Measurements from ENCODE around the gene AMBRA1. TPM values are rescaled to one million over a fixed set of nuclear protein-coding genes. Genes with fewer than 3 reads are reported as not detected.

The AMBRA1 gene
- total and polyA plus RNA-seq, 12 donors = 5.2 to 23.3 (median 16.0) TPM

- TF ChIP-seq CTCF (IDR thresholded peaks at IDR 0.05) = no peak
- Histone ChIP-seq H3K4me3 (no peak overlapping the region), H3K4me1 (peaks cover 0 to 9% (median 0%) of the 10 kb centered on the region in 9 donors), H3K27ac (no peak overlapping the region), H3K36me3 (peaks cover 0 to 88% (median 24%) of the 10 kb centered on the region in 9 donors), H3K27me3 (no peaks in the 10 kb centered on the region), H3K9me3 (no peaks in the 10 kb centered on the region)
- ATAC-seq = no peak
- 96 to 97% methylated on average over 6 of the region's 6 CpGs for WGBS, 2 donors
- intact Hi-C loops (cut with DNase I) = loop anchor here in 1 of 10 donors (1.0 kb wide), 1 partner anchor 40 kb away; no protein-coding TSS in a partner anchor
- no peak for DNase-seq
Measured at GRCh38 chr11:46640036-46640788, 46.4 kb upstream of the AMBRA1 start.

- DNase-seq (no peak), ATAC-seq (no peak)
- WGBS, 2 donors = 94 to 98% methylated on average over 7 of the region's 7 CpGs
- H3K4me3 ChIP-seq = no peak overlapping the region
- H3K27ac ChIP-seq = no peak overlapping the region
- peaks cover 0 to 9% (median 0%) of the 10 kb centered on the region in 9 donors for H3K4me1 ChIP-seq
- no peaks in the 10 kb centered on the region for H3K9me3 ChIP-seq
- H3K27me3 ChIP-seq = no peaks in the 10 kb centered on the region
- intact Hi-C loops (cut with DNase I) = loop anchor here in 1 of 10 donors (5.0 kb wide), 1 partner anchor 1023 kb away; no protein-coding TSS in a partner anchor
- no peak for TF ChIP-seq CTCF (IDR thresholded peaks at IDR 0.05)
- H3K36me3 ChIP-seq = peaks cover 0 to 81% (median 20%) of the 10 kb centered on the region in 9 donors
Measured at GRCh38 chr11:46639197-46639839, 45.5 kb upstream of the AMBRA1 start.

- Histone ChIP-seq H3K4me3 (no peak overlapping the region), H3K36me3 (peaks cover 0 to 86% (median 20%) of the 10 kb centered on the region in 9 donors), H3K27ac (no peak overlapping the region), H3K9me3 (no peaks in the 10 kb centered on the region), H3K4me1 (peaks cover 0 to 9% (median 0%) of the 10 kb centered on the region in 9 donors), H3K27me3 (no peaks in the 10 kb centered on the region)
- 95 to 96% methylated on average over 5 of the region's 5 CpGs for WGBS, 2 donors
- ATAC-seq = no peak
- no peak for TF ChIP-seq CTCF (IDR thresholded peaks at IDR 0.05)
- DNase-seq = no peak
- intact Hi-C loops (cut with DNase I) = loop anchor here in 1 of 10 donors (5.0 kb wide), 1 partner anchor 1025 kb away; no protein-coding TSS in a partner anchor
Measured at GRCh38 chr11:46637546-46637945, 43.7 kb upstream of the AMBRA1 start.

- DNase-seq = no peak
- no peaks in the 10 kb centered on the region for H3K9me3 ChIP-seq
- no peak overlapping the region for H3K27ac ChIP-seq
- no peak for TF ChIP-seq CTCF (IDR thresholded peaks at IDR 0.05)
- no peak for ATAC-seq
- 89 to 91% methylated on average over 5 of the region's 5 CpGs for WGBS, 2 donors
- no peak overlapping the region for H3K4me3 ChIP-seq
- H3K4me1 ChIP-seq = peaks cover 0 to 9% (median 0%) of the 10 kb centered on the region in 9 donors
- intact Hi-C loops (cut with DNase I) = loop anchor here in 1 of 10 donors (5.0 kb wide), 1 partner anchor 1027 kb away; no protein-coding TSS in a partner anchor
- H3K36me3 ChIP-seq = peaks cover 0 to 90% (median 20%) of the 10 kb centered on the region in 9 donors
- H3K27me3 ChIP-seq = no peaks in the 10 kb centered on the region
Measured at GRCh38 chr11:46635557-46636139, 41.8 kb upstream of the AMBRA1 start.
